Sciatic nerve (tissue), 2 donors: ENCODE measurements around the gene PCCA. TPM values are rescaled to one million over a fixed set of nuclear protein-coding genes. Genes with fewer than 3 reads are reported as not detected.
"Not testable (repeated sequence)": the region's sequence is repeated elsewhere in the genome, so short reads cannot be mapped to it uniquely, and the experiment has no call there.

ENCODE experiments used
- ATAC-seq: fragments of 200-7000 bp; cut with Tn5 transposase; one replicate; pipeline ENCODE4 v1.9.1; 2020; ENCODE audit warnings: mild to moderate bottlenecking, moderate library complexity
- DNase-seq: peaks from one replicate; pipeline ENCODE4 v3.0.0-alpha.2; 2020; ENCODE audit warnings: low spot score
- intact Hi-C: fragments of 100-400 bp; cut with DNase I; formaldehyde crosslinking; loops from one replicate; pipeline ENCODE4 v1.14.2; 2022
- total RNA-seq: library from RNA; stranded (reverse); fragmentation: NEBNext Ultra II Directional; extraction: Animal tissue kit (Norgen Biotek cat#: 25700); gene quantifications from one replicate; pipeline ENCODE4 v1.2.1, GENCODE V29; 2021
- donor health status: DM: no; HTN: no; CAD: no.
- donor health status: DM: no; HTN: no; CAD: no.

PCCA gene
- total RNA-seq, 1 donor from 2014 or later, result 34.8 TPM

DNA sequence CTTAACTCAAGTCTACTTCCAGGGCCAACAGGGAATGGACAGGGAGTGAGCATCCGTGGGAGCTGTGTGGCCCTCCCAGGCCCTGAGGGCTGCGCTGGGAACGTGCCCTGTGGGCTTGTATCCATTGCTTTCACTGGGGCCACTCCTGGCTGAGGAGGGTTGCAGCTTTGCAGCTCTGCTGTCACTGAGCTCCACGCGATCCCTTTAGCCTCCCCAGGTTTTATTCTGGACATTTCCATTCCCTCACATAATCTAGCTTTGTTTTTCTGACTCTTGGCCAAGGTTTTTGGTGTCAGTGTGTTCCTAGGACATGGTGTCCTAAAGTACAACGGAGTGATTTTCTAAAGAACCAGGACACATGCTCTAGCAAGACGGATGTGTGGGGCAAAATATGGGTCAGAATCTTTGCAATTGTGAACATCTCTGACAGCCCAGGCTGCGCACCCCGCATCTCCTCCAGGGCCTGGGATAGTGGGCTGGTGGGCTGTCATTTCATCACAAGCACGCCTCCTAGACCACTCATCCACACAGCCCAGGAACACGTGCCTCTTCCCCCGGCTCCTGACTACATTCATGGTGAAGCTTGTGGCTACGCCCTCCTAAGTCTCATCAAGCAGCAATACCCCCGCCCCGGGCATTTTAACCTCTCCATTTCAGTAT is 471.7 kb downstream of the PCCA start:
- intact Hi-C loops, result no loop called here
- DNase-seq (no peak), ATAC-seq (no peak)

GRCh38 chr13:100561158-100561499 is 472.2 kb downstream of the PCCA start:
- intact Hi-C loops, result no loop called here
- DNase-seq (no peak), ATAC-seq (no peak)

DNA sequence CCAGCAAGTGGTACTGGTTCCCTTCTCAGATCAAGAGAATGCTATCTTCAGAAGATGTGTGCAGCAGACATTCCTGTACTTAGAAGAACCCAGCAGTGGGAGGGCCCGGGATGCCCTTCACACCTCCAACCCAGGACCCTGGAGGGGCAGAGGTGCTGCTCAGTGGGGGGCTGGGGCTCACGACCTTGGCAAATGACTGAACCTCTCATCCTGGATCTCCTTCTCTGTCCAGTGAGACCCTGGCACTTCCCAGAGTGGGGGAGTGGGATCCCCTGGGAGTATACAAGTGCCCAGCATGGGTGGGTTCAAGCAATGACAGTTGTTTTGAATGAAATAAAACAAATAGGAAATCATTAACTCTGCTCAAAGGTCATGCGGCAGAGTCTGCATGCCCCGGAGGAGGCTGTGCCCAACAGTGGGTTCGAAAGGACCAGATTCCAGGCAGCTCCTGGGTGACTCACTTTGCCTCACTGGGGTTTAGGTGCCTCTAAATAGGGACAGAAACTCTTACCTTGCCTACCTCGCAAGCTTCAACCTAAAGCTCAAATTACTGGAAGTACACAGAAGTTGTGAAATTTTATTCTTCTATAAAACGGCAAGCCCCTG is 472.8 kb downstream of the PCCA start:
- ATAC-seq (no peak), DNase-seq (no peak)
- intact Hi-C loops, result no loop called here

DNA sequence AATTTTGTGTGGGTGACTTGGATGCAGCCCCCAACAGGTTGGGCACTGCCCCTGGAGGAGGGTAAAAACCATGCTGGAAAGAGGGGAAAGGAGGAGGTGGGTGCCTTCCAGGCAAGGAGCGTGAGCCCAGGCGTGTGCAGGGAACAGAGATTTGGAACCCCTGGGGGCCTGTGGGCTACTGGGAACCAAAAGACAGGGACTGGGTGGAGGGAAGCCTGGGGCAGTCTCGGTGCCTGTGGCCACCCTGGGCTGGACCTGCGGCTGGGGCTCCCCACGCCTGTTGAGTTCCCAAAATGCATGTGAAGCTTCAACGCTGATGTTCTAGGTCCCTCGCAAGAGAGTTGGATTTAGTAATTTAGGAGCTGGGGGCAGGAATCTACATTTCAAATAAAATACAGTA is 474.9 kb downstream of the PCCA start:
- intact Hi-C loops, result no loop called here
- DNase-seq (no peak), ATAC-seq (no peak)

GRCh38 chr13:100564444-100565223 is 475.7 kb downstream of the PCCA start:
- intact Hi-C loops, result no loop called here
- no peak for ATAC-seq
- DNase-seq, result no peak

- ATAC-seq, result no peak
- intact Hi-C loops, result no loop called here
- DNase-seq, result no peak
Measured at GRCh38 chr13:100565286-100565685, 476.4 kb downstream of the PCCA start.

DNA sequence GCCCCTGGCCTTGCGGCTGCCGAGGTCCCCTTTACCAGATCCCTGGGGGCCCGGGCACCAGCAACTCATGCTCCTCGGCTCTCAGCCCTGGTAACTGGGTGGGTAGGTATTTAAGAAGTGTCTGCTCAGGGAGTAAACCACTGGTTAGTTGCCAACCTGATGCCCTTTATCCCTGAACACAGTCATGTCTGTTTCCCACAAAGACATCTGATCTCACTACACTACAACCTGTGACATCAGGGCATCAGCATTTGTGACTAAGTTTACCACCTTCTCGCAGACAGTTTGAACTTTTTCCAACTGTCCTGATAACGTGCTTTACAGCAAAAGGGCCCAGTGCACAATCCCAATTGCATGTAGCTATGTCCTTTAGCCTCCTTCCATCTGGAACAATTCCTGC is 477.6 kb downstream of the PCCA start:
- ATAC-seq (no peak), DNase-seq (no peak)
- intact Hi-C loops, result no loop called here

- DNase-seq (peak; percentile 77), ATAC-seq (peak; percentile 62)
- intact Hi-C loops, result no loop called here
Measured at GRCh38 chr13:100573121-100573520, 484.2 kb downstream of the PCCA start.

DNA sequence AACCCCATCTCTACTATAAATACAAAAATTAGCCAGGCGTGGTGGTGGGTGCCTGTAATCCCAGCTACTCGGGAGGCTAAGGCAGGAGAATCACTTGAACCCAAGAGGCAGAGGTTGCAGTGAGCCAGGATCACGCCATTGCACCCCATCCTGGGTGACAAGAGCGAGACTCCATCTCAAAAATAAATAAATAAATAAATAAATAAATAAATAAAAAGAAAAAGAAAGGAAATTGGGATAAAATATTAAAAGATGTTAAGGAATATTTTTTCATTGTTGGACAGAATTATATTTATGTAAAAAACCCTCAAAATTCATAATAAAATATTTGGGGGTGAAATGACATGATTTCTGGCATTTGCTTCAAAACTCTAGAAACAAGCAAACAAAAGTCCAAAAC is 488.3 kb downstream of the PCCA start:
- intact Hi-C loops, DNase-seq, ATAC-seq: not testable (repeated sequence)

Other genes with a start within 250 kb of the PCCA start
- not detected for gene ZIC5, start 117.3 kb upstream of the PCCA start, total RNA-seq
- gene ZIC2, start 107.3 kb upstream of the PCCA start, total RNA-seq, result not detected